ENCODE results near the gene CCR5AS.
"Not testable (repeated sequence)": the region's sequence is repeated elsewhere in the genome, so short reads cannot be mapped to it uniquely, and the experiment has no call there.

The CCR5AS gene

GRCh38 chr3:46335541-46335940 lies 71.3 kb downstream of the CCR5AS start:
- H3K4me3 ChIP-seq (ENCODE audit: control insufficient read depth, low read depth, low read length), result no peak overlapping the region
- TF ChIP-seq CTCF (IDR thresholded peaks at IDR 0.05; ENCODE audit: control insufficient read depth, insufficient read depth, low read depth, low read length, missing control alignments), result no peak
- DNase-seq (ENCODE audit: low read depth), result no peak

GRCh38 chr3:46334741-46335478 lies 72.0 kb downstream of the CCR5AS start:
- TF ChIP-seq CTCF (IDR thresholded peaks at IDR 0.05; ENCODE audit: control insufficient read depth, insufficient read depth, low read depth, low read length, missing control alignments), result no peak
- DNase-seq (ENCODE audit: low read depth), result peak; percentile 44
- H3K4me3 ChIP-seq (ENCODE audit: control insufficient read depth, low read depth, low read length), result no peak overlapping the region

GRCh38 chr3:46330676-46331075 lies 76.2 kb downstream of the CCR5AS start:
- DNase-seq (ENCODE audit: low read depth); H3K4me3 ChIP-seq (ENCODE audit: control insufficient read depth, low read depth, low read length): not testable (repeated sequence)

- no peak for TF ChIP-seq CTCF (IDR thresholded peaks at IDR 0.05; ENCODE audit: control insufficient read depth, insufficient read depth, low read depth, low read length, missing control alignments)
- DNase-seq (ENCODE audit: low read depth), result no peak
- H3K4me3 ChIP-seq (ENCODE audit: control insufficient read depth, low read depth, low read length), result no peak overlapping the region
These were observed 81.1 kb downstream of the CCR5AS start for GRCh38 chr3:46325645-46326300.

- no peak overlapping the region for H3K4me3 ChIP-seq (ENCODE audit: control insufficient read depth, low read depth, low read length)
- TF ChIP-seq CTCF (IDR thresholded peaks at IDR 0.05; ENCODE audit: control insufficient read depth, insufficient read depth, low read depth, low read length, missing control alignments), result no peak
- no peak for DNase-seq (ENCODE audit: low read depth)
These were observed 82.8 kb downstream of the CCR5AS start for GRCh38 chr3:46324036-46324435.

- no peak overlapping the region for H3K4me3 ChIP-seq (ENCODE audit: control insufficient read depth, low read depth, low read length)
- no peak for TF ChIP-seq CTCF (IDR thresholded peaks at IDR 0.05; ENCODE audit: control insufficient read depth, insufficient read depth, low read depth, low read length, missing control alignments)
- no peak for DNase-seq (ENCODE audit: low read depth)
These were observed 85.3 kb downstream of the CCR5AS start for GRCh38 chr3:46321461-46322104.

Data from AG09309 (cell line).